Neural cell (in vitro differentiated cells): Measurements from ENCODE around the gene RELA. TPM values are rescaled to one million over a fixed set of nuclear protein-coding genes. Genes with fewer than 3 reads are reported as not detected.

Experiments
- H2AFZ ChIP-seq: fragments of 200-600, 300-800 bp; sonication (generic), shearing (Covaris generic); 2 replicates; pipeline ENCODE4 v1.6.0; 2014; ENCODE audit warnings: low read depth, mild to moderate bottlenecking, antibody characterized with exemption, low read length, moderate library complexity
- H3F3A ChIP-seq: fragments of 200-600 bp; shearing (Covaris generic); 2 replicates; pipeline ENCODE4 v1.6.1; 2016; ENCODE audit warnings: mild to moderate bottlenecking, moderate library complexity, mixed read lengths, antibody characterized with exemption, low read length; ENCODE audit not compliant: insufficient read depth, poor library complexity, severe bottlenecking
- H3K27ac ChIP-seq: fragments of 200-600, 300-800 bp; sonication (generic), shearing (Covaris generic); 2 replicates; pipeline ENCODE4 v1.5.1; 2014; ENCODE audit warnings: mild to moderate bottlenecking, low read length, moderate library complexity
- H3K27me3 ChIP-seq: fragments of 300-800, 200-600 bp; sonication (generic), shearing (Covaris generic); 2 replicates; pipeline ENCODE4 v1.6.0; 2014; ENCODE audit warnings: mild to moderate bottlenecking, low read depth, low read length, moderate library complexity; ENCODE audit not compliant: insufficient read depth
- H3K36me3 ChIP-seq: fragments of 300-800, 200-600 bp; sonication (generic), shearing (Covaris generic); 2 replicates; pipeline ENCODE4 v1.5.1; 2014; ENCODE audit warnings: mild to moderate bottlenecking, antibody characterized with exemption, low read length, moderate library complexity; ENCODE audit not compliant: insufficient read depth
- H3K4me2 ChIP-seq: fragments of 300-800, 200-600 bp; sonication (generic), shearing (Covaris generic); 2 replicates; pipeline ENCODE4 v1.6.0; 2014; ENCODE audit warnings: mild to moderate bottlenecking, low read length
- H3K4me3 ChIP-seq: fragments of 300-800, 200-600 bp; sonication (generic), shearing (Covaris generic); 2 replicates; pipeline ENCODE4 v1.5.1; 2014; ENCODE audit warnings: mild to moderate bottlenecking, low read length, moderate library complexity
- H3K79me2 ChIP-seq: fragments of 200-600 bp; shearing (Covaris generic); replicated peaks from 2 replicates; pipeline ENCODE4 v1.6.0; 2014; ENCODE audit warnings: mild to moderate bottlenecking, low read length, moderate library complexity; ENCODE audit not compliant: insufficient read depth
- H3K9ac ChIP-seq: fragments of 300-800, 200-600 bp; sonication (generic), shearing (Covaris generic); 2 replicates; pipeline ENCODE4 v1.6.1; 2016; ENCODE audit warnings: mild to moderate bottlenecking, low read length, mixed read lengths
- H3K9me2 ChIP-seq: fragments of 200-600 bp; shearing (Covaris generic); 2 replicates; pipeline ENCODE4 v1.6.1; 2016; ENCODE audit warnings: mild to moderate bottlenecking, low read length, mixed read lengths; ENCODE audit not compliant: insufficient read depth
- H3K9me3 ChIP-seq: fragments of 200-600, 300-800 bp; sonication (generic), shearing (Covaris generic); 2 replicates; pipeline ENCODE4 v1.6.1; 2016; ENCODE audit warnings: mild to moderate bottlenecking, mixed run types, low read length, moderate library complexity, mixed read lengths
- H4K20me1 ChIP-seq: fragments of 200-600 bp; shearing (Covaris generic); 2 replicates; pipeline ENCODE4 v1.6.1; 2016; ENCODE audit warnings: mild to moderate bottlenecking, mixed run types; ENCODE audit not compliant: insufficient read depth
- CTCF ChIP-seq: fragments of 450-650 bp; IDR thresholded peaks from 2 replicates; pipeline ENCODE4 v1.5.1; 2014; ENCODE audit warnings: antibody characterized with exemption, mild to moderate bottlenecking, moderate library complexity; ENCODE audit not compliant: poor library complexity, severe bottlenecking
- EP300 ChIP-seq: fragments of 450-650 bp; conservative IDR thresholded peaks from 2 replicates; pipeline ENCODE4 v1.6.1; 2014; ENCODE audit warnings: antibody characterized with exemption, mild to moderate bottlenecking, moderate library complexity; ENCODE audit not compliant: poor library complexity, severe bottlenecking
- EZH2 ChIP-seq: fragments of 200-600, 300-800 bp; shearing (Covaris generic), sonication (generic); IDR thresholded peaks from 2 replicates; pipeline ENCODE4 v1.6.1; 2014; ENCODE audit warnings: antibody characterized with exemption, low read length, borderline replicate concordance, mild to moderate bottlenecking; ENCODE audit not compliant: insufficient read depth, poor library complexity, severe bottlenecking
- MXI1 ChIP-seq: fragments of 450-650 bp; conservative IDR thresholded peaks from 2 replicates; pipeline ENCODE4 v1.6.1; 2014; ENCODE audit warnings: antibody characterized with exemption, mild to moderate bottlenecking; ENCODE audit not compliant: poor library complexity, severe bottlenecking
- POLR2AphosphoS5 ChIP-seq: IDR thresholded peaks from 2 replicates; pipeline ENCODE4 v1.6.1; 2012
- RAD21 ChIP-seq: fragments of 450-650 bp; conservative IDR thresholded peaks from 2 replicates; pipeline ENCODE4 v1.6.1; 2014; ENCODE audit warnings: antibody characterized with exemption, mild to moderate bottlenecking, moderate library complexity
- REST ChIP-seq: IDR thresholded peaks from 2 replicates; pipeline ENCODE4 v1.6.1; 2012; ENCODE audit warnings: borderline replicate concordance
- SMC3 ChIP-seq: fragments of 450-650 bp; conservative IDR thresholded peaks from 2 replicates; pipeline ENCODE4 v1.6.1; 2014; ENCODE audit warnings: antibody characterized with exemption, mild to moderate bottlenecking, moderate library complexity; ENCODE audit not compliant: poor library complexity
- TAF1 ChIP-seq: IDR thresholded peaks from 2 replicates; pipeline ENCODE4 v1.6.1; 2012; ENCODE audit warnings: low read depth
- polyA plus RNA-seq: library from polyadenylated mRNA; depleted of rRNA; stranded (reverse); fragments of >200 nt; gene quantifications from 2 replicates; pipeline ENCODE4 v1.2.3, GENCODE V29; 2014

The RELA gene
- polyA plus RNA-seq, 1 donor from 2014 or later = 19.3 TPM

- Histone ChIP-seq H4K20me1 (no peaks in the 10 kb centered on the region), H3F3A (no peaks in the 10 kb centered on the region), H3K79me2 (no peaks in the 10 kb centered on the region), H3K27ac (no peak overlapping the region), H3K9ac (no peak overlapping the region), H2AFZ (no peak overlapping the region), H3K36me3 (peaks cover 4% of the 10 kb centered on the region), H3K4me3 (no peak overlapping the region), H3K4me2 (no peak overlapping the region), H3K9me3 (no peaks in the 10 kb centered on the region), H3K9me2 (no peaks in the 10 kb centered on the region), H3K27me3 (no peaks in the 10 kb centered on the region)
- TF ChIP-seq POLR2AphosphoS5 = no peak
- no peak for TF ChIP-seq CTCF
- TF ChIP-seq EP300 = no peak
- no peak for TF ChIP-seq RAD21
- no peak for TF ChIP-seq TAF1
- no peak for TF ChIP-seq MXI1
- TF ChIP-seq SMC3 = no peak
- TF ChIP-seq EZH2 = no peak
These were observed 26.3 kb downstream of the RELA start for GRCh38 chr11:65636108-65637031.

GRCh38 chr11:65634905-65635731 is 27.6 kb downstream of the RELA start:
- no peaks in the 10 kb centered on the region for H3K9me2 ChIP-seq
- H3K4me3 ChIP-seq = no peak overlapping the region
- no peaks in the 10 kb centered on the region for H3K79me2 ChIP-seq
- H3K9ac ChIP-seq = no peak overlapping the region
- no peaks in the 10 kb centered on the region for H3K9me3 ChIP-seq
- H3K4me2 ChIP-seq = no peak overlapping the region
- TF ChIP-seq EP300 (no peak), EZH2 (no peak), RAD21 (no peak), POLR2AphosphoS5 (no peak), TAF1 (no peak), MXI1 (no peak), CTCF (no peak), SMC3 (no peak), REST (no peak)
- peaks cover 4% of the 10 kb centered on the region for H3K36me3 ChIP-seq
- H3K27me3 ChIP-seq = no peaks in the 10 kb centered on the region
- H3K27ac ChIP-seq = no peak overlapping the region
- no peaks in the 10 kb centered on the region for H3F3A ChIP-seq
- H4K20me1 ChIP-seq = no peaks in the 10 kb centered on the region
- no peak overlapping the region for H2AFZ ChIP-seq
